GM21825 (cell line): Measurements from ENCODE around the gene COPS8.

Experiments used
- ATAC-seq: cut with Tn5 transposase; IDR thresholded peaks from one replicate; pipeline ENCODE4 v1.9.1; 2021; ENCODE audit warnings: mild to moderate bottlenecking, moderate library complexity; ENCODE audit not compliant: unreplicated experiment

Gene COPS8

DNA sequence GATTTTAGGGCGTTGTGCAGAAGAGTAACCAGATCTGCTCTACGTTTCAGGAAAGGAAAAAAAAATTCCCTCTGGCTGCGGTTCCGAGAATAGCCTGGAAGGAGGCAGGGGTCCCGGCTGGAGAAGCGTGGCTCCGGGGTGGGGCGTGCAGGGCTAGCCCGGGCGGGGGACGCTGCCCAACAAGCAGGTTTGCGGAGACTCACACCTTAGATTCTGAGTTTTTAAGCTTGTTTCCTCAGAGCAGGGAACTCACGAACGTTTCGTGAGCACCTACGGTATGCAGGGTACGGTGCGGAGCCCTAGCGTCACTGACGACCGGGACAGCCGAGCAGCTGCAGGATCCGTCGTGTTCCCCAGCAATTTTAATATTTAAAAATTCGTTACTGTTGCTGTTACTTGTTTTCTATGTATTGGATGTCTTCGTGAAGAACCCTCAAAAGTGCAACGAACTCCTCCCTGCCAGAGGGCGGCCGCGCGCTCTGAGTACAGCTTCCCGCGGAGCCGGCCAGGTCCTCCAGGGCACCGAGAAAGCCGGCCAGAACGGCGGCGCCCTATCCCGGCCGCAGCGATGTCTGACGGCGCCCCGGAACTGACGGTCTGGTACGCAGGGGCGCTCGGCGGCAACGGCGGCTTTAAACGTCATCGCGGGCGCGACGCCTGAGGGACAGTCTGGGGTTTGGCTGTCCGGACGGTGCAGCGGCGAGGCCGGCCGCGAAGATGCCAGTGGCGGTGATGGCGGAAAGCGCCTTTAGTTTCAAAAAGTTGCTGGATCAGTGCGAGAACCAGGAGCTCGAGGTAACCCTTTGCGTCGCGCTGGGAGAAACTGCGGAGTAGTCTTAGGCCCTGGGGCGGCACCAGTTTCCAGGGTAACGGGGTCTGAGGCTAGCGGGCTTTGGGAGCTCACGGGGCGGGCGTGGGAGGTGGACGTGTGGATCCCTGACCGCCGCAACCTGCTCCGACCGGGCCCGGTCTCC, at the start of gene COPS8:
Gene COPS8 (plus strand): TSS at position 642 of the 974 bp plus-strand sequence. CDS start 76 bp downstream, at position 718.
- peak; percentile 99 for ATAC-seq

DNA sequence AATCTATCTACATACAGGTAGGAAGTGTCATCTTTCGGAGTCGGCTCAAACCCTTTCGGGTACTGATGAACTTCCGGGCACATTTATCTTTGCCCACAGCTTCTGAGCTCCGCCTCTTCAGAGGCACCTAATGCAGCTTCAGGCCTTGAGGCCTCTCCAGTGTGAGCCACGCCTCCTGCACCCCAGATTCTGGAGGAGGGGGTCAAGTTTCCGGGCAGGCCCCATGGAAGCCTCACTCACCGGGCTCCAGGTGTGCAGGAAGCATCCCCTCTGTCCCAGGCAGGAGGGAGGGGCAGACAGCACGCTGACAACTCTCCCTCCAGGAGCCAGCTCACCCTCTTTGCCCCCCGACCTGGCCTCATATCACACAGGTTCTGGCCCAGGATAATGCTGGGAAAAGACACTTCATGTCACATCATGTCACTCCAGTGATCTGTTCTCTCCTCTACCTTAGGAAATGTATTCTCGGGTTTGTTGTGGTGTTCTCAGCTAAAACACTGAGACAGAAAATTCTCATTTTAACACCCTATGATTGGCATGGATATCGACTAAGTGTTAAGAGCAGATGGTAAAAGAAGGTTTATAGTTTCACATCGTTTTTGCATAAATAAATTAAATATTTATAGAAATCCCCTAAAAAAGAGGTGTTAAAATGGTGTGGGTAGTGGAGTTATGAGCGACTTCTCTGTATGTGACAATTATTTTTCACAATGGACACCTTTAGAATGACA, 46.2 kb upstream of the COPS8 start:
- ATAC-seq = no peak

DNA sequence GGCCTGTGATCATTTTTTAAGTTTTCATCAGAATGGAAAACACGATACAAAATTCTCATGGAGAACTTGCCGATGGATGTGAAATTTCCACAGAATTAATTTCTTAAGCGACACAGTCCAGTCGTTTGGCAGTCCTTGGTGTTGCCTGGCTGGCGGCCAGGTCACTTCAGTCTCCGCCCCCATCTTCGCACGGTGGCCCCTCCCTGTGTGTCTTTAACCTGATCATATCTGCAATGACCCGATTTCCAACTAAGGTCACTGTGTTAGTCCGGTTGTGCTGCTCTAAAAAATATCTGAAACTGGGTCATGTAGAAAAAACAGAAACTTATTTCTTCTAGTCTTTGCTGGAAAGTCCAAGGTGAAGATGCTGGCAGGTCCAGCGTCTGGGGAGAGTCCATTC, 44.5 kb upstream of the COPS8 start:
- no peak for ATAC-seq

GRCh38 chr2:237042101-237042500, 43.6 kb upstream of the COPS8 start:
- no peak for ATAC-seq

DNA sequence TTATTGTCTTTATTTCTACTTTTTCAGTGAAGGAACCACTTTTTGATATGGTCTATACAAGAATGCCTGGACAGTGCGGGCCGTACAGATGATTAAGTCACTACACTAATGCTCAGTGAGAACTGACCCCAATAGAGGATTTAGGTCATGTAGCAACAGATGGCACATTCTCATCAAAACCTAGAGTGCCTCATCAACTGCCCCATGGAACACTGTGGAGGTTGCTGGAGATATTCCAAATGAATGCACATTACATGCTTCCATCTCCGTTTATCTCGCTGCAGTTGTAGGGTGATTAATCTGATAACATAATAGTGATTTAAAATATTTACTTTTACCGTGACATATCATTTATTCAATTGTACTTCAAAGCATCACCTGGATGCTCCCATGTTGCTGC, 41.8 kb upstream of the COPS8 start:
- ATAC-seq = no peak

- ATAC-seq = no peak
Measured at GRCh38 chr2:237044281-237044680, 41.4 kb upstream of the COPS8 start.

DNA sequence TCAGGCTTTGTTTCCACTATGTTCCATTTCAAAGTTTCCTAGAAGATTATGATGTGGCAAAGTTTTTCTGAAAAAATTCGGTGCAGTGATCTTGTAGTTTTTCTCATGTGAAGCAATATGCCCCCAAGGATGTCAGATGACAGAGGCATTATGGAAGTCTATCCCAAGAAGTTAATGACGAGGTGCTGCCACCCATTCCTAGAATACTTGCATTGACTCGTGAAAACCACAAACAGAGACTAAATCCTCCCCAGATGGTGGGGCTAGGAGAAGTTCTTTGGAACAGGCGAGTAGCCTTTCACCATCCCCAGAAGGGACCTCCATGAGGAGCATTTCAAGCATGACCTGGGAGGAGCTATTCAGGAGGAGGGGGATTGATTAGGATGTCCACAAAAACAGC, 40.2 kb upstream of the COPS8 start:
- ATAC-seq = no peak

DNA sequence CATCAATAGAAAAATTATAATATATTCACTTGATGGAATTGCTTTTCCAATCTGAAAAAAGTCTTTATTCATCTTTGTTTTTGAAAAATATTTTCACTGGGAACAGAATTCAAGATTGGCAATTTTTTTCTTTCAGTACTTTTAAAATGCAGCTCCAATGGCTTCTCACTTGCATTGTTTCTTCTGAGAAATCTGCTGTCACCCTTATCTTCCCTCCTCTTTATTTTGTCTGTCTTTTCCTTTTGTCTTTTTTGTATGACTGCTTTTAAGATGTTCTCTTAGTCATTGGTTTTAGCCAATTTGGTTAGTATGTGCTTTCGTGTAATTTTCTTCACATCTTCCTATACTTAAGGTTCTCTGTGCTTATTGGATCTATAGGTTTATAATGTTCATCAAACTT, 37.1 kb upstream of the COPS8 start:
- no peak for ATAC-seq

DNA sequence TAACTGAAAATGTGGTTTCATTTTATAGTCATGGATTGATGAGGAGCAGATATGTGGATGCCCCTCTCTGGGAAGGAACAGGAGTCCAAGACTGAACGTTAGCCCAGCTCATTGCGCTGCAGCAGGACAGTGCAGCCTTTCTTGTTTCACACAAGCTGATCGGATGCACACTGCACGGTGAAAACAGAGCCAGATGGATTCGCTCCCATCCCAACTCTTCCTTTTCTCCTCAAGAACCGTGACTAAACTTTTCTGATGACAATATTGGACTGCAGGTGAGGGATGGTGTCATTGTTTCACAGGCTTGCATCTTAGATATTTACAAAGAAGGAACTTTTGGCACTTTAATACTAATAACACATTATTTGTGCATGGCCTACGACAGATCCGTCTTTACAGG, 33.8 kb upstream of the COPS8 start:
- ATAC-seq = no peak

DNA sequence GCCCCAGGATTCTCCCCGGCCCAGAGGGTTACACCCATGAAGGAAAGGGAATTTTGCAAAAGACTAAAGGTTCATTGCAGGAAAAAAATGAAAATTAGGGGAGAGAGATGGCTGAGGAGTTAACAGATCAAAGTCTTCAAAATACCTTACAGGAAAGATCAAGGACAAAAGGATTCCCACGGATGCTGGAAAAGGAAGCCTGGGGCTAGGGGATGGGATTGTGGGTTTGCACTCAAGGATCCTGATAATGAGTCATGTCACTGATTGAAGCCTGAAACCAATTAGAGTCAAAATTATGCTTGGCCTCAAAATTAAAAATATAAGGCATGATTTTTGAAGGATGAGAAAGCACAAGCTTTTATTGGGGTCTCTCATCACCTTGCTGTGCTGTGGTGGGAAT, 32.6 kb upstream of the COPS8 start:
- no peak for ATAC-seq

DNA sequence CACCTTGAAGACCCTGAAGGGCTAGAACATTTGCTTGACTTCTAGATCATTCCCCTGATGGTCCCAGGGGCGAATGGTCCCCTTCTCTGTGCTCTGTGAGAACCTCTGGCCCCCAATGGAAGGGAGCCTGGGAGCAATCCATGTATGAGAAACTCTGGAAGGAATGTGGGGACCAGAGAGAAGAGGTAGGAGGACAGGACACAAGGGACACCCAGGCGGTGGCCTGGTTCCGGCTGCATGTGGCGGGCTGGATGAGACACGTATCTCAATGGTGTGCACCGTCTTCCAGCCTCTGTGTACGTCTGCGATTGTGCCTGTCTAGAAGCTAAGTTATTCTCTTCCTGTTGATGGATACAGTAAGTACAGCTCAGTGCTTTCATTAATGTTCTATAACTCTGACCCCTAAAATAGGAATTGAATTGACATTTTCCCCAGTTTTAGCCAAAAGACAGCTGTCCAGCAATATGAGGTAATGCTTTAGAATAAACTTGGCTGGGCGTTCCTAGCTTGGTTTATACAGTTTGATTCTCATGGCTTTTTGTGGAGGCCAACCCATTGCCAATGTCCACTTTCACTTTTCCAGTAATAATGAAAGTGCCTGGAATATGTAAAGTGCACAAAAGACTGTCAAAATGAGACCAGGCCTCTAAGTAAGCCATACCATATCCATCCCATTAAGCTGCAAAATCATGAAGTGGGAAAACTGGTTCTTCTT, 30.1 kb upstream of the COPS8 start:
- no peak for ATAC-seq

DNA sequence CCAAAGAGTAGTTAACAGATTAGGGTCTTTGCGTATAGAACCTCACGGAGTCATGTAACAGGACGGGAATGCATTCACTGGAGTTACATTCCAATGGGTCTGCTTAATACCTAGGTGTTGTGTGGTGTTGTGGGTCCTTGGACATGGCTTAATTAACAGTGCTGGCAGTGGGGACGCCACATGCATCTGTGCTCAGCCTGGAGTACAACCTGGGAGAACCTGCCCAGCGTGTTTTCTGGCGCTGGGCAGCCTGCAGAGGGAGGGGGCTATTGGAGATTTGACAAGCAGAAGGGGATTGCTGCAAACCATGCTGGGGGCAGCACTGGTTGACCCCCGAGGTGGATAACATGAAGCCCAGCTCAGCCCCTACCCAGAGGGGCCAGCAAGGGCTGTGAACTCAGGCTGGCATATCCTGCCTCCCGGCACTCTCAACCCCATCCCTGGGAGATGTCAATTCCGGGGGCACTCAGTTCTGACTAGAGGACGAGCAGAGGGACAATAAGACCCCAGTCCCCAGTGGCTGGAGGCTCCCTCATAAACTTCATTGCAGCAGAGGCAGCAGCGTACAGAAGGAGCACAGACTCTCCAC, 29.3 kb upstream of the COPS8 start:
- no peak for ATAC-seq

- ATAC-seq = no peak
Measured at GRCh38 chr2:237057107-237057506, 28.6 kb upstream of the COPS8 start.

DNA sequence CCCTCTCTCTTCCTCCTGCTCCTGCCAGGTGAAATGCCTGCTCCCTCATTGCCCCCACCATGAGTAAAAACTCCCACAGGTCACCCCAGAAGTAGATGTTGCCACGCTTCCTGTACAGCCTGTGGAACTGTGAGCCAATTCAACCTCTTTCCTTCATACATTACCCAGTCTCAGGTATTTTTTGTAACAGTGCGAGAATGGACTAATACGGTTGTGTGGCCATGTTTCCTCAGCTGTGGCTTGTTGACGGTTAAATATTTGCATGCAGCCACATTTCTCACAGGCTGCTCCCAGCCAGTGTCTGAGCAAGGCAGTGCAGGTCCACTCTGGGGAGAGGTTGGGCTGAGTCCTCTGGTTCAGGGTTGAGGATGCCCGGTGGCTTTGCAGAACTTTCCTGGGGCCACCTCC, 27.8 kb upstream of the COPS8 start:
- ATAC-seq = peak; percentile 80

GRCh38 chr2:237058423-237058822, 27.3 kb upstream of the COPS8 start:
- no peak for ATAC-seq

DNA sequence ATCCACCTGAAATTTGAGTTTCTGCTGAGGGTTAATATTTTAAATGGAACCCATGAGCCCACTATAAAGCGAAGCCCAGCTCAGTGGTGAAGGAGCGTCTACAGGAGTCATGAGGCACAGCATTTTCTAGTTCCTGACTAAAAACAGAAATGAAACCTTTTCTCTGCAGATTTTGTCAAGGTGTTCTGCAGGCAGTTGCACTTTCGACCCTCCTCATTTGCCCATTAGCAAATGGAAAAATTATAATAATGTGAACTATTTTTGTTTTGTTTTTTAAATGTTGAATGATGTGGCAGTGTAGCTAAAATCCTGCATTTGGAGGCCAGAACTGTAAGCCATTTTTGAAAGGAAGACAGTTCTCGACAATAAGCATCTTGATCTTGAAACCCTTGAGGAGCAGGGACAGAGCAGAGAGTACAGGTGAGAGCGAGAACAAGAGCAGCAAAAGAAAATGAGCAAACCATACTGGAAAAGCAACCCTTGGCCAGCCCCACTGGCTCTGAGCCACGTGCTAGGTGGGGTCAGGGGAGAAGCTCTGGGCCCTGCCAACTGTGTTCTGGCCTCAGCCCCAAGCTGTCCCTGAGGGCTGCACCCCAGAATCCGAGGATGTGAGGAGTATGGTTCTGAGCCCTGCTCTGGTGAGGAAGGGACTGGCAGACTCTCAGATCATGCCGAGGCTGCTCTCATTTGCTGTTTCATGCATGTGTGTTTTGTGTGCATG, 26.4 kb upstream of the COPS8 start:
- ATAC-seq = peak; percentile 68

- no peak for ATAC-seq
Measured at GRCh38 chr2:237060534-237061312, 25.0 kb upstream of the COPS8 start.

- no peak for ATAC-seq
Measured at GRCh38 chr2:237061356-237061755, 24.3 kb upstream of the COPS8 start.

- ATAC-seq = no peak
Measured at GRCh38 chr2:237062585-237062984, 23.1 kb upstream of the COPS8 start.
